ENCODE data around the gene FHIT. TPM values are rescaled to one million over a fixed set of nuclear protein-coding genes. Genes with fewer than 3 reads are reported as not detected.

The FHIT gene
- total RNA-seq, 1 experiment from 2014 or later: 0.34 TPM

DNA sequence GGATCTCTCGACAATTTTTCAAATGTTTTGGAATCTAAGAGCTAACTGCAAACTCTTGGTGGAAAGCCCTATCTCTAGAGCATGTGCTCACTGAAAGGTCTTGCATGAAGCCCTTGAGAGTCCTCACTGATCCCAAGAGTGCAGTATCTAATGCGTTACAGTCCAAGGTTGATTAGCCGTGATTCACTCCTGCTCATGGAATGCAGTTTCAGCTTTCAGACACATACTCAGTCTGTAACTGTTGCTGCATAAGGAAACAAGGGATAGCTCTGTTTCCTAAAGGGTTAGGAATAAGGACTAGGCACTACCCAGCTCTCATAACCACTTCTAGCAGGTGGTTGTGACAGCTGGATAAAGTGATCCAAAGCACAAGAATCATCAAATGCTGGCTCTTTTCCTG is 1514.0 kb downstream of the FHIT start:
- peak; percentile 1 for DNase-seq (ENCODE audit: low read depth)

- DNase-seq (ENCODE audit: low read depth): no peak
Observed at GRCh38 chr3:59734061-59734460, 1517.2 kb downstream of the FHIT start.

- DNase-seq (ENCODE audit: low read depth): no peak
Observed at GRCh38 chr3:59733041-59733809, 1518.0 kb downstream of the FHIT start.

- DNase-seq (ENCODE audit: low read depth): no peak
Observed at GRCh38 chr3:59731943-59732342, 1519.3 kb downstream of the FHIT start.

DNA sequence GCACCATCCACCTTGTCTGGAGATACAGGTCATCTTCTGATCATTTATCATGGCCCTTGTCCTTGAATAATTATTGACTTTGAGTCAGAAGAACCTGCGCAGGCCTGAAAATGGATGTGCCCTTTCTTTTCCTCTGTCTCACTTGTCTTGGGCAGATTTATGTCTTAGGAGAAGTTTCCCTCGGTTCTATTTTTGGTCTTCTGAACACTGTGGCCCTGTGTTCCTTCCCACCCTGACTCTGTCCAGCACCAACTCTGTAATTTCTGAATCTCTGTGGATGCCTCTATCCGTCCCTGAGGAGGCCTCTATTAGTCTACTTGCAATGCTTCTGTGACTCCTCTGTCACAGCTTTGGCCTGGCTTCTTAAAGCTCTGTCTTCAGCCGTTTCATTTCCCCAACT is 1520.7 kb downstream of the FHIT start:
- no peak for DNase-seq (ENCODE audit: low read depth)

GRCh38 chr3:59728587-59728908 is 1522.7 kb downstream of the FHIT start:
- no peak for DNase-seq (ENCODE audit: low read depth)

DNA sequence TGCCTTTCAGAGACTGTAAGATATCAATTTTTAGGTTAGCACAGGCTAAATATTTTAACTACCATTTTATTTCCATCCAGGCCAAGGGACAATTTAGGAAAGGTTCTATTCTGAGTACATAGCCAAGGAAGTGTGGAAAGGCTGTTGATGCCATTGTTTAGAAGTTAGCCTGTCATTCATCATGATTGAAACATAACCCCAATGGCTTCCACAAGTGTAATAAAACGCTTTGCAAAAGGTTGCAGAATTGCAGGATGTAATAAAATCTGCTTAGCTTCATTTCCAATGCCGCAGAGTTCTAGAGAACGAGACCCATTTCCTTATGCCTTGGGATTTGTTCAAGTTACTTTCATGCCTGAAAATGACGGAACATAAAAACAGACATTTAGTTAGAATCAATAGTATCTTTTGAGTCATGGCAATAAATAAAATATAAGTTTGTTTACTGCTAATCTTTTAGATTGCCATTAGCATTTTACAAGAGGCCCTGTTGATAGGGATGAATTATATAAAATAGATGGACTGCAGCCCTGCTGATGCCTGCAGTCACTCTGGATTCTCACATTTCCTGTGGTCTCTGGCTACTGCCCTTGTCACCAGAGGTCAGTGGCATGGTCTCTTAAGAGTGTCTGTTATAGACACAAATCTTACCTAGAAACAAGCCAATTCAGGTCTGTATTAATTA is 1523.2 kb downstream of the FHIT start:
- no peak for DNase-seq (ENCODE audit: low read depth)

DNA sequence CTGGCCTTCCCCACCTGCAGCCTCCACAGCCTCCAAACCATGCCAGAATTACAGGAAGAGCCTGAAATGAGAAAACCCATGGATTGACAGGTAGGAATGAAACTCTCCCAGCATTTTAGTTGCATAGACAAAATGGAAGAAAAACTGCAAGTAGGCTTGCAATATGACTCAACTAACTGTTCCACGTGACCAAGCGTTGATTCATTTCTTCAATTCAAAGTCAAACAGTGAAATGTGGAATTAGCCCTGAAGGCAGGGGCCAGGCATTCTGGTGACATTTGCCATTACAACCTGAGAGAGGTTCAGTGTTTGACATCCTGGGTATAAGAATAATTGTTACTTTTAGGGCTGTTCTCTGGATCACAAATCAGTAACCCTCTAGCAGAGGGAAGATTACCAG is 1525.0 kb downstream of the FHIT start:
- DNase-seq (ENCODE audit: low read depth): no peak

DNA sequence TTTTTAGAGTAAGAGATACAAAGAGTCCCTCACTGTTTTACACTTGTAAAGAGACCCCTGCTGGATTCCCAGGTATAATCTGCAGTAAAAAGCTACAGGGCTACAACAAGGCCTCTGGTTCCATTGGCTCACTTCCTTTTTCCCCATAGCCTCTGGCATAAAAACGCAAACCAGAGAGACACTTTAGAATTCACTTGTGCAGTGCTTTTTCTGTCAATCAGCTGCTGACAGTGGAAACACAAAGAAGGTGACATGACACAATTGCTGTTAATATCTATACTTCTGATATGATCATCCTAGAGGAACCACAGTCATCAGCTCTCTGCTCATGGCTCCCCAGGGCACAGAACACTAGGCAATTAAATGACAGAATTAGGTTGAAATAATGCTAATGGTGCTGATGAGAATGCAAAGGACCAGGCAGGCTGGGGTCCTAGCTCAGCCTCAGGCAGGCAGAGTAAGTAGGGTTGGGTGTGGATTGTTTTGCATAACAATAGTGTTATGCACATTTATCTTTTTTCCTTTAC is 1533.5 kb downstream of the FHIT start:
- no peak for DNase-seq (ENCODE audit: low read depth)

GRCh38 chr3:59714066-59714465 is 1537.2 kb downstream of the FHIT start:
- no peak for DNase-seq (ENCODE audit: low read depth)

DNA sequence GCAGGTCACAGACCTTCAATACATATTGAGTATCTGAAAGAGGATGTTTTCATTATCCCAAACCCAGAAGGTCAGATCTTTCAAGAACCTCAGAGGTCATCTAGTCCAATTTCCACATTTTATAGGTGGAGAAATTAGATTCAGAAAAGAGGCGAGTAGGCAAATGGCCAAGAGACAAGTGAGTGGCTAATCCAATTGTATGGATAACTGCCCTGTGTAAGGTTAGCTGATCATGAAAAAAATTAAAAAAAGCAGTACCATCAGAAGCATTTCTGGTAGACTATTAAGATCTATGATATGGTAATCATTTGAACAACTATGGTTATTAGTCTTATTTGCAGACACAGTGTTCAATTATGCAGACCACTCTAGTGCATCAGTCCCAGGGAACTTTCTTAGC is 1540.7 kb downstream of the FHIT start:
- DNase-seq (ENCODE audit: low read depth): no peak

DNA sequence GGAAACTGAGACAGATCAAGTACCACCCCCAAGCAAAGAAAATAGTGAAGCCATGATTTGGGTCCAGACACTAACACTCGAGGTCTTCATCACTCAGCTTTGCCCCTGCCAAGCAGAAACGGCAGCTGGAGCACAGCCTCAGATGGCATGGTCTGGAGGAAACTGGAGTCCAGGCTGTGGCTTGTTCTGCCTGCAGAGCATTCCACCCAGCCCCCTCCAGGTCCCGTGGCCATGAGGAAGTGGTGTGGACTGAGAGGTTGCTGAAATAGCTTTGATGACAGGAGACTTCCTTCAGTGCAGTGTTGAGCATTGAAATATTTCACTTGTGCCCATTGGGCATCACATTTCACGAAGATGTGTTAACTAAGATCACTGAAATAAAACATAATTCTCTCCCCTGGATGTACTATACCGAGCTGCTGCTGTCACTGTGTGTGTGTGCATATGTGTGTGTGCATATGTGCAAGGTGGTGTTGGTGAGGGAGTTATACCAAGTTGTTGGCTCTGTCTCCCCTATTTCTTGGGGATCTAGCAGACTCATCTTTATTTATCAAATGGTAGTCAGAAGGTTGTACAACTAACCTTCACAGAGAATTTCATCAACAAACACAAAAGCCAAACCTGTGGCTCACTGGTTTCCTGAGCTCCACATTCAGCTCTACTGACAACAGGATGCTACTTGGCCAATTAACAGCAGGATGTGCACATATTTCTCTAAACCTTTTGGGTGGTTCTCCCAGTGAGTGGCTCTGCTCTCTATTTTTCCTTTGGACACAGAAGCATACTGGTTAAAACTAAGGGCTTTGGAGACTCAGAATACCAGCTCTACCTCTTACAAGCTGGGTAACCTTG is 1541.3 kb downstream of the FHIT start:
- no peak for DNase-seq (ENCODE audit: low read depth)

- no peak for DNase-seq (ENCODE audit: low read depth)
Observed at GRCh38 chr3:59708202-59708601, 1543.0 kb downstream of the FHIT start.

DNA sequence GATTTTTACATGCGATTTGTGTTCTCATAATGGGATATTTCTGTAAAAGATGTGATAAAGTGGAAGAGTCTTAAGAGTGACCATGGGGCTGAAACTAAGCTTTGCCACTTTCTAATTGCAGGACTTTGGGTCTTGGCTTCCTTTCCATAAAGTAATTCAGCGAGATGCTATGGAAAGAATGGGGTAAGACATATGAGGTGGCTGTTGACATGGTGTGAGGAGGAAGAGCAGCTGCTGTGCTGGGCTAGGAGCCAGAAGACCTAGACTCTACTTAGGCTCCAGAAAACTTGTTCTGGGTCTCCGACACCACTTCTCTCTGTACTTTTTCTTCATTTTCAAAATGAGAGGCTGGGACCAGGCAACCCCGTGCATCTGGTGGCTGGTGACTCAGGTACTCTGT is 1547.0 kb downstream of the FHIT start:
- DNase-seq (ENCODE audit: low read depth): peak; percentile 4

GRCh38 chr3:59699648-59700320 is 1551.5 kb downstream of the FHIT start:
- DNase-seq (ENCODE audit: low read depth): no peak

Data from LHCN-M2 (cell line).